ENCODE data around the gene MRPL23.

The MRPL23 gene

DNA sequence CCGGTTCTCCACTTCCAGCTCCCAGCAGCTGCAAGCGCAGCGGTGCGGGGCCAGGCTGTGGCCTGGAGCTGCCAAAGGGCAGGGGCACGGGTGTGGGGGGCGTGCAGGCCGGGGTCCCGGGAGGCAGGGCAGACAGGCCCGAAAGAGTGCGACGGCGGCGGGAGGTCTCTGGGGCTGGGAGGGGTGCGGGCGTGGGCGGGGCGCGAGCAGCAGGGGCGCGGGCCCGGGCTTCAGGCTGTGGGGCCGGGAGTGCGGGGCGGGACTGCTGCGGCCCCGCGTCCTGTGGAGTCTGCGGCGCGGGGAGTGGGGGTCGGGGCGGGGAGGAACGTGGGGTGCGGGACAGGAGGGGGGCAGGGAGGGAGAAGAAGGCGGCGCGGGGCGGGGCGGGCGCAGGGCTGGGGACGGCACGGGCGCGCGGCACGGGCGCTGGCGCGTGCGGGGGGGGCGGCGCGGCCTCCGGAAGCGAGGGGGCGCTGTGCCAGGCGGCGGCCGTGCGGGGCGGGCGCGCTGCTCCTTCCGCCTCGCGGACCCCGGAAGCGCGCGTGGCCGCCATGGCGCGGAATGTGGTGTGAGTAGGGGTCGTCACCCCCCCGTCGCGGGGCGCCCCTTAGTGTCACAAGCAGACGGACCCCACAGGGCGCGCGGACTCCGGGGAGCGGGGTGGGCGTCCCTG is at the start of gene MRPL23:
MRPL23 (plus strand) TSS at position 521 of the 673 bp plus-strand sequence; CDS start at position 552, 31 bp downstream.
- no peaks in the 10 kb centered on the region for H3K36me3 ChIP-seq (ENCODE audit: control insufficient read depth, insufficient read depth, low read length, severe bottlenecking)
- no peaks in the 10 kb centered on the region for H3K9me3 ChIP-seq (ENCODE audit: control insufficient read depth, low read length)
- H3K4me1 ChIP-seq (ENCODE audit: control insufficient read depth, insufficient read depth, low read length): peaks cover 8% of the 10 kb centered on the region
- DNase-seq (ENCODE audit: low read depth): no peak
- H3K4me3 ChIP-seq (ENCODE audit: low read length): no peak within 1 kb of the TSS
- H3K9ac ChIP-seq (ENCODE audit: low read length): no peak within 1 kb of the TSS
- H3K27me3 ChIP-seq (replicated peaks; ENCODE audit: control insufficient read depth, insufficient read depth, low read length): no peaks in the 10 kb centered on the region

DNA sequence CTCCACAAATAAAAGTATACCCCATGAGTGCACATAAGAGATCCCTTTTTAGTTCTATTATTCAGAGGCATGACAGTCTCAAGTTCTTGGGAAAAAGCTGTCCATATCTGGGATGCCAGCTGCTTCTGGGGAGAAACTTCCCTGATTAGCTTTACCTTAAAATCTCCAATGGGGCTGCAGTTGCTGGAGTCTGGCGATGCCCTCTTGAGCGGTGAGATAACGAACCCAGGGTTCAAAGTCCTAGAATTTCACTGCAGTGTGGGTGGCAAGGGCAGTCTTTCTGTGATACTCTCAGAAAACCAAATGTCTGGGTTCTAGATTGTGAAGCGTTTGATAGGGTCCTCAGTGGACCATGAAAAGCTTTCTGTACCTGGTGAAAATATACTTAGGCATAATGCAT is 48.0 kb upstream of the MRPL23 start:
- Histone ChIP-seq H3K4me3 (ENCODE audit: low read length) (no peak overlapping the region), H3K27me3 (replicated peaks; ENCODE audit: control insufficient read depth, insufficient read depth, low read length) (peaks cover 14% of the 10 kb centered on the region), H3K4me1 (ENCODE audit: control insufficient read depth, insufficient read depth, low read length) (no peaks in the 10 kb centered on the region), H3K9ac (ENCODE audit: low read length) (no peak overlapping the region), H3K36me3 (ENCODE audit: control insufficient read depth, insufficient read depth, low read length, severe bottlenecking) (no peaks in the 10 kb centered on the region), H3K9me3 (ENCODE audit: control insufficient read depth, low read length) (no peaks in the 10 kb centered on the region)
- no peak for DNase-seq (ENCODE audit: low read depth)

- Histone ChIP-seq H3K9ac (ENCODE audit: low read length) (no peak overlapping the region), H3K4me1 (ENCODE audit: control insufficient read depth, insufficient read depth, low read length) (no peaks in the 10 kb centered on the region), H3K36me3 (ENCODE audit: control insufficient read depth, insufficient read depth, low read length, severe bottlenecking) (no peaks in the 10 kb centered on the region), H3K4me3 (ENCODE audit: low read length) (no peak overlapping the region), H3K9me3 (ENCODE audit: control insufficient read depth, low read length) (no peaks in the 10 kb centered on the region), H3K27me3 (replicated peaks; ENCODE audit: control insufficient read depth, insufficient read depth, low read length) (peaks cover 14% of the 10 kb centered on the region)
- no peak for DNase-seq (ENCODE audit: low read depth)
Measured at GRCh38 chr11:1899686-1900085, 47.4 kb upstream of the MRPL23 start.

DNA sequence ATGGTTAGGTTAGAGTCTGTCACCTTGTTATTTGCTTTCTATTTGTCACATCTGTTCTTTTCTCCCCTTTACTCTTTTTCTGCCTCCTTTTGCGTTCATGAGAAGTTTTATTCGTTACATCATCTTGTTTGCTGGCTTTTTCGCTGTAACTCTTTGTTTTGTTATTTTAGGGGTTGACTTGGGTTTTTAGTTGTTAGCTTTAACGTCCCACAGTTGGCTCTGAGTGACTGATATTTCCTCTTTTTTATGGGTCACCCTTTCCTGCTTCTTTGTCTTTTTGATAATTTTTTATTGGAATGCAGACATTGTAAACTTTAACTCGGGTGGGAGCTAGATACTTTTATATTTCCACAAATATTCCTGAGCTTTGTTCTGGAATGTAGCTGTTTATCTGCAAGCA is 41.0 kb upstream of the MRPL23 start:
- H3K36me3 ChIP-seq (ENCODE audit: control insufficient read depth, insufficient read depth, low read length, severe bottlenecking): no peaks in the 10 kb centered on the region
- H3K27me3 ChIP-seq (replicated peaks; ENCODE audit: control insufficient read depth, insufficient read depth, low read length): no peaks in the 10 kb centered on the region
- peak overlapping the region; percentile 45 for H3K9ac ChIP-seq (ENCODE audit: low read length)
- H3K4me3 ChIP-seq (ENCODE audit: low read length): no peak overlapping the region
- peaks cover 24% of the 10 kb centered on the region for H3K4me1 ChIP-seq (ENCODE audit: control insufficient read depth, insufficient read depth, low read length)
- DNase-seq (ENCODE audit: low read depth): no peak
- H3K9me3 ChIP-seq (ENCODE audit: control insufficient read depth, low read length): no peaks in the 10 kb centered on the region

DNA sequence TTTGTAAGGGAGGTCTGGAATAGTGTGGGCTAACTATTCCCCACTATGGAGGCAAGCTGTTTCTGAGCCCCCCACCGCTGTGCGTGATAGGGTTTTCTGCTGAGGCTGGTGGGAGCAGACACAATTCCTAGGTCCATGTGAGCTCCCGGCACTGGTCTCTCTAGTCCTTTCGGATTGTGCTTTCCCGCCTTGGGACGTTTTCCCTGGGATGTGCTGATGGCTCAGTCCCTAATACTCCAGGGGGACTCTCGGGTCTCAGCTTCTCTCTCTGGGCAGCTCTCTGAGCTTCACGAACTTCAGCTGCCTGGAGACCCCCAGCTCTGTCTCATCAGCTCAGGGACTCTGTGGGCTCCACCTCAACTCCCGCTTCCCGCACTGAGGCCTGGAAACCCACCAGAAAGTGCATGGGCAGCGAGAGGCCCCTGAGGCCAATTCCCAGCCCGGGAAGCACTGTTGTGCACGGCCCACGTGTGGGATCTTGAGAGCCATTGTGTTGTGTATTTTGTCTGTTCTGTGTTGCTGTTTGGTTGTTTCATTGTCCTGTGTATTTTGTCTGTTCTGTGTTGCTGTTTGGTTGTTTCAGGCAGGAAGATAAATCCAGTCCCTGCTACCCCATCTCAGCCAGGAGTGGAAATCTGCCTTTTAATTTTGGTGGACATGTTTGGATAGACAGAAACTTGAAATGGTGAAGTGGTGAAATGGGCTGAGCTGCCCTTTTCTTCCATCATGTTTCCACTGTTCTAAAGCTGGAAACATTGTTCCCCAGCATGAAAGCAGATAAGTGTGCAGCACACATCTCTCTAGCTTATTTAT is 40.3 kb upstream of the MRPL23 start:
- H3K36me3 ChIP-seq (ENCODE audit: control insufficient read depth, insufficient read depth, low read length, severe bottlenecking): no peaks in the 10 kb centered on the region
- H3K9ac ChIP-seq (ENCODE audit: low read length): peak overlapping the region; percentile 45
- H3K4me3 ChIP-seq (ENCODE audit: low read length): no peak overlapping the region
- peaks cover 24% of the 10 kb centered on the region for H3K4me1 ChIP-seq (ENCODE audit: control insufficient read depth, insufficient read depth, low read length)
- no peaks in the 10 kb centered on the region for H3K27me3 ChIP-seq (replicated peaks; ENCODE audit: control insufficient read depth, insufficient read depth, low read length)
- no peak for DNase-seq (ENCODE audit: low read depth)
- H3K9me3 ChIP-seq (ENCODE audit: control insufficient read depth, low read length): no peaks in the 10 kb centered on the region

DNA sequence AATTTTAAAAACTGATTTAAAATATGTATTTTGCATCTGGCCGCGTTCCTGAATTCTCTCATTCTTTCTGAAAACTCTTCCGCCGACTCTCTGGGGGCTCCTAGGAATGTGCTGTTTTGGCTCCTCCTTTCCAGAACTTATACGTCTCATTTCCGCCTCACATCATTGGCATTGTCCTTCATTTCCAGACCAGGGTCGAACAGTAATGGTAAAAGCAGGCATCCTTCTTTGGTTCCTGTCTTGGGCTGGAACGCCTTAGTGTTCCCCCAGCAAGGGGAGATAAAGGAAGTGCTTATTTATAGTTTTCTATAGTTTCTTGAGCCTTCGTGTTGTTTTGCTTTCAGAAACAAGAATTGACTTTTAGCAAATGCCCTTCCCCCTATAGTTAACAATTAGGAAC is 38.5 kb upstream of the MRPL23 start:
- Histone ChIP-seq H3K9me3 (ENCODE audit: control insufficient read depth, low read length) (no peaks in the 10 kb centered on the region), H3K36me3 (ENCODE audit: control insufficient read depth, insufficient read depth, low read length, severe bottlenecking) (no peaks in the 10 kb centered on the region), H3K4me3 (ENCODE audit: low read length) (peak overlapping the region; percentile 50), H3K27me3 (replicated peaks; ENCODE audit: control insufficient read depth, insufficient read depth, low read length) (no peaks in the 10 kb centered on the region), H3K4me1 (ENCODE audit: control insufficient read depth, insufficient read depth, low read length) (peaks cover 24% of the 10 kb centered on the region), H3K9ac (ENCODE audit: low read length) (peak overlapping the region; percentile 62)
- DNase-seq (ENCODE audit: low read depth): peak; percentile 32

- H3K9me3 ChIP-seq (ENCODE audit: control insufficient read depth, low read length): no peaks in the 10 kb centered on the region
- H3K36me3 ChIP-seq (ENCODE audit: control insufficient read depth, insufficient read depth, low read length, severe bottlenecking): no peaks in the 10 kb centered on the region
- no peak overlapping the region for H3K9ac ChIP-seq (ENCODE audit: low read length)
- DNase-seq (ENCODE audit: low read depth): no peak
- H3K4me3 ChIP-seq (ENCODE audit: low read length): no peak overlapping the region
- H3K27me3 ChIP-seq (replicated peaks; ENCODE audit: control insufficient read depth, insufficient read depth, low read length): no peaks in the 10 kb centered on the region
- peaks cover 24% of the 10 kb centered on the region for H3K4me1 ChIP-seq (ENCODE audit: control insufficient read depth, insufficient read depth, low read length)
Measured at GRCh38 chr11:1909524-1909923, 37.6 kb upstream of the MRPL23 start.

DNA sequence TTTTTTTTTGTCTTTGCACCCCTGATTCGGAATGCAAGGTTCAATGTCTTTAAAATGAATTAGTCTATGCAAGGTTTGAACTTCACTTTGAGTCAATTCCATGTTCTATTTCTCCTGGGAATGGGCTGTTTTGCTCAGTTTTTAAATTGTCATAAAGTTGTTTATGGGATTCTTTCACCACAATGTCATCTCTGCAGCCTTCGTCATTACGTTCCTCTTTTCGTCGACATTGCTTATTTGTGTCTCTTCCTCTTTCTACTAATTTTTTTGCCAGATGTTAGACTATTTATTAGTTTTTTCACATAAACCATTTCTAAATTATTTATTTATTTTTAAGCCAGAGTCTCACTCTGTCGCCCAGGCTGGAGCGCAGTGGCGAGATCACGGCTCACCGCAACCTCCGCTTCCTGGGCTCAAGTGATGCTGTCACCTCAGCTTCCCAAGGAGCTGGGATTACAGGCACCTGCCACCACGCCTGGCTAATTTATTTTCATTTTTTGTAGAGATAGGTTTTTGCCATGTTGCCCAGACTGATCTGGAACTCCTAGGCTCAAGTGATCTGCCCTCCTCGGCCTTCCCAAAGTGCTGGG is 34.7 kb upstream of the MRPL23 start:
- H3K36me3 ChIP-seq (ENCODE audit: control insufficient read depth, insufficient read depth, low read length, severe bottlenecking): no peaks in the 10 kb centered on the region
- H3K9ac ChIP-seq (ENCODE audit: low read length): no peak overlapping the region
- no peaks in the 10 kb centered on the region for H3K9me3 ChIP-seq (ENCODE audit: control insufficient read depth, low read length)
- no peak overlapping the region for H3K4me3 ChIP-seq (ENCODE audit: low read length)
- no peaks in the 10 kb centered on the region for H3K27me3 ChIP-seq (replicated peaks; ENCODE audit: control insufficient read depth, insufficient read depth, low read length)
- no peak for DNase-seq (ENCODE audit: low read depth)
- H3K4me1 ChIP-seq (ENCODE audit: control insufficient read depth, insufficient read depth, low read length): peaks cover 13% of the 10 kb centered on the region

- Histone ChIP-seq H3K27me3 (replicated peaks; ENCODE audit: control insufficient read depth, insufficient read depth, low read length) (no peaks in the 10 kb centered on the region), H3K36me3 (ENCODE audit: control insufficient read depth, insufficient read depth, low read length, severe bottlenecking) (no peaks in the 10 kb centered on the region), H3K4me1 (ENCODE audit: control insufficient read depth, insufficient read depth, low read length) (peaks cover 5% of the 10 kb centered on the region), H3K4me3 (ENCODE audit: low read length) (no peak overlapping the region), H3K9me3 (ENCODE audit: control insufficient read depth, low read length) (no peaks in the 10 kb centered on the region), H3K9ac (ENCODE audit: low read length) (no peak overlapping the region)
- no peak for DNase-seq (ENCODE audit: low read depth)
Measured at GRCh38 chr11:1913271-1914060, 33.7 kb upstream of the MRPL23 start.

DNA sequence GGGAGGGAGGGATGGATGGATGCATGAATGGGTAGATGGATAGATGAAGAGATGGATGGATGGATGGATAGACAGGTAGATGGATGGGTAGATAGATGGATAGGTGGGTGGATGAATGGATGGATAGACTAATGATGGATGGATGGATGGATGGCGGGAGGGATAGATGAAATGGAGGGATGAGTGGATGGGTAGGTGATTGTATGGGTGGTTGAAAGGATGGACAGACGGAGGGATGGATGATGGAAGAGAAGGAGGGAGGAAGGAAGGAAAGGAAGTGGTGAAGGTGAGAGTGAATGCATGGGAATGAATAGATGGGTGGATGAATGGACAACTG is 31.4 kb upstream of the MRPL23 start:
- DNase-seq (ENCODE audit: low read depth): no peak
- Histone ChIP-seq H3K36me3 (ENCODE audit: control insufficient read depth, insufficient read depth, low read length, severe bottlenecking) (no peaks in the 10 kb centered on the region), H3K4me1 (ENCODE audit: control insufficient read depth, insufficient read depth, low read length) (no peaks in the 10 kb centered on the region), H3K9me3 (ENCODE audit: control insufficient read depth, low read length) (no peaks in the 10 kb centered on the region), H3K4me3 (ENCODE audit: low read length) (no peak overlapping the region), H3K9ac (ENCODE audit: low read length) (no peak overlapping the region), H3K27me3 (replicated peaks; ENCODE audit: control insufficient read depth, insufficient read depth, low read length) (no peaks in the 10 kb centered on the region)

All from adipocyte (in vitro differentiated cells).